NCI-H1436 treated with DMSO at 0.1 percent for 48 hours (cell line): ENCODE measurements around the gene PPM1J.
A peak's percentile ranks its signal among the peaks of the same experiment; 100 is the strongest.

Source experiments
- DNase-seq: peaks from one replicate; lab custom pipeline; 2025; lab: John Stamatoyannopoulos, UW

PPM1J gene

GRCh38 chr1:112704391-112704933 lies 10.7 kb downstream of the PPM1J start:
- DNase-seq = no peak

- DNase-seq = no peak
Measured at GRCh38 chr1:112703706-112704105, 11.4 kb downstream of the PPM1J start.

- DNase-seq = no peak
Measured at GRCh38 chr1:112702420-112703261, 12.5 kb downstream of the PPM1J start.

- DNase-seq = no peak
Measured at GRCh38 chr1:112702067-112702395, 13.1 kb downstream of the PPM1J start.

GRCh38 chr1:112701227-112702066 lies 13.7 kb downstream of the PPM1J start:
- DNase-seq = no peak

- DNase-seq = peak; percentile 28
Measured at GRCh38 chr1:112700290-112701226, 14.6 kb downstream of the PPM1J start.

GRCh38 chr1:112699425-112700144 lies 15.5 kb downstream of the PPM1J start:
- no peak for DNase-seq

- no peak for DNase-seq
Measured at GRCh38 chr1:112698366-112699310, 16.5 kb downstream of the PPM1J start.

- no peak for DNase-seq
Measured at GRCh38 chr1:112697781-112698201, 17.3 kb downstream of the PPM1J start.

GRCh38 chr1:112696578-112697314 lies 18.4 kb downstream of the PPM1J start:
- no peak for DNase-seq

- no peak for DNase-seq
Measured at GRCh38 chr1:112695276-112695675, 19.9 kb downstream of the PPM1J start.

- DNase-seq = no peak
Measured at GRCh38 chr1:112694363-112694929, 20.7 kb downstream of the PPM1J start.

GRCh38 chr1:112693821-112694220 lies 21.3 kb downstream of the PPM1J start:
- DNase-seq = no peak

GRCh38 chr1:112692681-112693080 lies 22.5 kb downstream of the PPM1J start:
- no peak for DNase-seq

GRCh38 chr1:112689842-112690237 lies 25.3 kb downstream of the PPM1J start:
- no peak for DNase-seq

- no peak for DNase-seq
Measured at GRCh38 chr1:112689196-112689841, 25.8 kb downstream of the PPM1J start.

GRCh38 chr1:112688781-112689193 lies 26.3 kb downstream of the PPM1J start:
- no peak for DNase-seq

- DNase-seq = no peak
Measured at GRCh38 chr1:112687785-112688496, 27.2 kb downstream of the PPM1J start.
